ENCODE measurements around the gene SLC26A1. TPM values are rescaled to one million over a fixed set of nuclear protein-coding genes. Genes with fewer than 3 reads are reported as not detected.

The SLC26A1 gene
- total RNA-seq, 3 donors from 2014 or later = 0.33 to 0.48 (median 0.44) TPM

DNA sequence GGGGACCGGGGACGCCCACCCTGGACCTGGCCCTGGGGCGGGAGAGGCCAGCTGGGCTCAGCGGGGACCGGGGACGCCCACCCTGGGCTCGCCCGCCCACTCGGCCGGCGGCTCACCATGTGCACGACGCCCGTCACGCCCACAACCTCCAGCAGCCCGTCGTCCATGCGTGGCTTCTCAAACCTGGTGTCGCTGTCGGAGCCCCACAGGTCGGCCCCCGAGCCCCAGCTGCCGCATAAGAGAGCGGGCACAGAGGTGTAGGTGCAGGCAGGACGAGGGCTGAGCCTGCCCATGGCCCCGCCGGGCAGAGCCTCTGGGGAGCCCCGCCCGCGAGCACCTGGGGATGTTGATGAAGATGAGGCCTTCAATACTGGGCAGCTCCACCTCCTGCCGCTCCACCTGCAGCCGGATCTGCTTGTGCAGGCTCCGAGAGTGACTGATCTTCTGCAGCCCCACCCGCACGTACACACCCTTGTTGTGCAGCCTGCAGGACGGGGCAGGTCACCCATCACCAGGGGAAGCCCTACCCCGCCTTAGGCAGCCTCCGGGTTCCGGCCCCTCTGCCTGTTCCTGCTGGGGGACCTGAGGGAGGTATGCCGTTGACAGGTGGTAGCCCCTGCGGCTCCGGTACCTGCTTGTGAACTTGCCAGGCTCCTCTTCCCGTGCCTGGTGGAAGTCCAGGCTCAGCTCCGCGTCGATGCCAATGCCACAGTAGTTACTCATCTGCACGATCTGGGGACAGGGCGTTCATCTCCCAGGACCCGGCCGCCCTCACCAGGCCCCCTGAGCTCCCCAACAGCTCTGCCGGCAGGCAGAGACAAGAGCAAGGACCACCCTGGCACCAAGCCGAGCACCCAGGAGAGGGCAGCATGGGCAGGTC, 31.6 kb downstream of the SLC26A1 start:
- TF ChIP-seq, protein P1, sequence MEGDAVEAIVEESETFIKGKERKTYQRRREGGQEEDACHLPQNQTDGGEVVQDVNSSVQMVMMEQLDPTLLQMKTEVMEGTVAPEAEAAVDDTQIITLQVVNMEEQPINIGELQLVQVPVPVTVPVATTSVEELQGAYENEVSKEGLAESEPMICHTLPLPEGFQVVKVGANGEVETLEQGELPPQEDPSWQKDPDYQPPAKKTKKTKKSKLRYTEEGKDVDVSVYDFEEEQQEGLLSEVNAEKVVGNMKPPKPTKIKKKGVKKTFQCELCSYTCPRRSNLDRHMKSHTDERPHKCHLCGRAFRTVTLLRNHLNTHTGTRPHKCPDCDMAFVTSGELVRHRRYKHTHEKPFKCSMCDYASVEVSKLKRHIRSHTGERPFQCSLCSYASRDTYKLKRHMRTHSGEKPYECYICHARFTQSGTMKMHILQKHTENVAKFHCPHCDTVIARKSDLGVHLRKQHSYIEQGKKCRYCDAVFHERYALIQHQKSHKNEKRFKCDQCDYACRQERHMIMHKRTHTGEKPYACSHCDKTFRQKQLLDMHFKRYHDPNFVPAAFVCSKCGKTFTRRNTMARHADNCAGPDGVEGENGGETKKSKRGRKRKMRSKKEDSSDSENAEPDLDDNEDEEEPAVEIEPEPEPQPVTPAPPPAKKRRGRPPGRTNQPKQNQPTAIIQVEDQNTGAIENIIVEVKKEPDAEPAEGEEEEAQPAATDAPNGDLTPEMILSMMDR (IDR thresholded peaks at IDR 0.05) = no peak
- no peak for TF ChIP-seq POLR2A (IDR thresholded peaks at IDR 0.05)
- TF ChIP-seq POLR2AphosphoS5 (IDR thresholded peaks at IDR 0.05) = no peak
- Histone ChIP-seq H3K27me3 (no peaks in the 10 kb centered on the region), H3K27ac (no peak overlapping the region), H3K4me3 (no peak overlapping the region), H3K36me3 (peaks cover 6% of the 10 kb centered on the region), H3K4me1 (no peaks in the 10 kb centered on the region), H3K9me3 (no peaks in the 10 kb centered on the region)
- no peak for DNase-seq (ENCODE audit: low spot score in 2 of 2)
- intact Hi-C loops (cut with DNase I; ENCODE audit: low total_unique reads) = no loop called here

DNA sequence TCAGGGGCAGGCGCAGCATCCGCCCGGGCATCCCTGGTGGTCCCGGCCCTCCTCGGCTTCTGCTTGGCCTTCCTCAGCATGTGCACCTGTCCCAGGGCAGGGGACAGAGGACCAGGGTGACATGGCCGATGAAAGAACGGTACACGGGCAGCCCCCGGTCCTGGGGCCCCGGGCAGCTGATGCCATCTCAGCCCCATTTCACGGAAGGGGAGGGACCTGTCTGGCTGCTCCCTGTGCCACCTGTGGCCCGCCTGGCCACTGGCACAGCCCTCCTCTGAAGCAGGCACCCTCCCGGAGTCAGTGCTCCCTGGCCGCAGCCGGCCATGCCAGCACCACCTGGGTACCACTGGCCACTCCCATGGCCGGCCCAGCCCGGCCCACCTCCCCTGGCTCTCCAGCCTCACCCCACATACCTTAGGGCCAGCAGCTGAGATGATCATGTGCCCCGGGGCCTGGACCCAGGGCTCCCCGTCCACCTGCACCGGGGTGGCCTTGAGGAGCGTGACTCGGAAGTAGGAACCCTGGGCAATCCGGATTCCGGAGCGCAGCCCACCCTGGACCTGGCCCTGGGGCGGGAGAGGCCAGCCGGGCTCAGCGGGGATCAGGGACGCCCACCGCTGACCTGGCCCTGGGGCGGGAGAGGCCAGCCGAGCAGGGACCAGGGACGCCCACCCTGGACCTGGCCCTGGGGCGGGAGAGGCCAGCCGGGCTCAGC, 32.4 kb downstream of the SLC26A1 start:
- Histone ChIP-seq H3K27me3 (no peaks in the 10 kb centered on the region), H3K9me3 (no peaks in the 10 kb centered on the region), H3K4me1 (no peaks in the 10 kb centered on the region), H3K27ac (no peak overlapping the region), H3K4me3 (no peak overlapping the region), H3K36me3 (peaks cover 6% of the 10 kb centered on the region)
- TF ChIP-seq POLR2A (IDR thresholded peaks at IDR 0.05) (no peak), POLR2AphosphoS5 (IDR thresholded peaks at IDR 0.05) (no peak)
- TF ChIP-seq, protein P1 (IDR thresholded peaks at IDR 0.05) = no peak
- no peak for DNase-seq (ENCODE audit: low spot score in 2 of 2)
- intact Hi-C loops (cut with DNase I; ENCODE audit: low total_unique reads) = no loop called here

DNA sequence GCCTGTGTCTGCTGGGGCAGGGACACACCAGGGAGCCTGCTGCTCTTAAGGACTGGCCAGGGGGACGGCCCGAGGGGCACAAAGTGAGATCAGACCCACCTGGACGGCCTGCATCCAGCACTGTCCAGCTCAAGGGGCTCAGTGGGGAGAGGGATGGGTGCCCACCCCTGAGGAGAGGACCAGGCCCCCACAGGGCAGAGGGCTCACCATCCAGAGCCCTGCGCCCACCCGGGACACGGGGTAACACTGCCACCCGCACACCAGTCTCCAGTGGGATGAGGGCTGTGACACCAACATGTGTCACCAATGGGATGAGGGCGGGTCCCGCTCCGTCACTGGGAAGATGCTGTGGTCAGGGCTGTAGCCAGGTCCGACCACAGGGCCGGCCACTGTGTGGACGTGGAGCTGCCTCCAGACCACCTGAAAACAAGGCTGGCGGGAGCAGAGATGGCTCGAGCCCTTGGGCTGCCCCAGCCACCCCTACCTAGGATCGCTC, 33.0 kb downstream of the SLC26A1 start:
- DNase-seq (ENCODE audit: low spot score in 2 of 2) = no peak
- Histone ChIP-seq H3K27ac (no peak overlapping the region), H3K27me3 (no peaks in the 10 kb centered on the region), H3K4me1 (no peaks in the 10 kb centered on the region), H3K4me3 (no peak overlapping the region), H3K9me3 (no peaks in the 10 kb centered on the region), H3K36me3 (peaks cover 6% of the 10 kb centered on the region)
- TF ChIP-seq POLR2A (IDR thresholded peaks at IDR 0.05) (no peak), POLR2AphosphoS5 (IDR thresholded peaks at IDR 0.05) (no peak)
- TF ChIP-seq, protein P1 (IDR thresholded peaks at IDR 0.05) = no peak
- intact Hi-C loops (cut with DNase I; ENCODE audit: low total_unique reads) = no loop called here

DNA sequence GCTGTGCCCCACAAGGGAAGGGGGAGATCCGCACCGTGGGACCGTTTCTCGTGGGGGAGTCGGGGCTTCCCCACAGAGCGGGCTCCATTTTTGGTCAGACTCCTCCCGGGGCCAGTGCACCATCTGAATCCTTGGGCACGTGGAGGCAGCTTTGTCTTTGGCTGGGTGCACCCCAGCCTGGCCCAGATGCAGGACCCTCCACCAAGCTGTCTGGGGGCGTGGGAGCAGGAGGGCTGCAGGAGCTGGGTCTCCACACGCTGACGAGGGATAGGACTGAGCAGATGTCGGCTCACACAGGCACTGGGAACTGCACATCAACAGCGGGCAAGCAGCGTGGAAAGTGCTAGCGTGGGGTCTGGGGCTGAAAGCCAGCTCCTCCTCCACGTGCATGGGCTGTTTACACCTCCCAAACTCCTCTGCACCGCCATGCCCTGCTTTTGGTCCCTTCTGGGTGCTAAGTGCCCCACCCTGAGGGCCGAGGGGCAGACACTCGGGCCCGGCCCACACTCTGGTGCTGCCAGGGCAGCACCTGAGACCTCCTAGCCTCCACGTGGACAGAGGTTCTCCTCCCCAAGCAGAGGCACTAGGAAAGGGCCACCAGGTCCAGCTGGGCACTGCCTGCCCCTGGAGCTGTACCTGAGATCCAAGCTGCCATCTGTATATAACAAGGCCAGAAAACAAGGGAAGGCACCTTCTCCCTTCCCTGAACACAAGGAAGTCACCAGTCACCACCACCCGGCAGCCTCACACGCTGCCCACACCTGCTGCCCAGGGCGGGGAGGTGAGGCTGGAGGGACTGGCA, 33.7 kb downstream of the SLC26A1 start:
- no peak for DNase-seq (ENCODE audit: low spot score in 2 of 2)
- intact Hi-C loops (cut with DNase I; ENCODE audit: low total_unique reads) = no loop called here
- Histone ChIP-seq H3K4me1 (no peaks in the 10 kb centered on the region), H3K9me3 (no peaks in the 10 kb centered on the region), H3K4me3 (no peak overlapping the region), H3K36me3 (peaks cover 6% of the 10 kb centered on the region), H3K27me3 (no peaks in the 10 kb centered on the region), H3K27ac (no peak overlapping the region)
- no peak for TF ChIP-seq POLR2AphosphoS5 (IDR thresholded peaks at IDR 0.05)
- TF ChIP-seq, protein P1 (IDR thresholded peaks at IDR 0.05) = no peak
- TF ChIP-seq POLR2A (IDR thresholded peaks at IDR 0.05) = no peak
